ENCODE results near the gene CHMP4B. TPM values are rescaled to one million over a fixed set of nuclear protein-coding genes. Genes with fewer than 3 reads are reported as not detected.

Gene CHMP4B
- total RNA-seq: 20.9 and 29.8 TPM in 2 replicates

GRCh38 chr20:33810885-33811775, at the start of gene CHMP4B:
TSS of gene CHMP4B (plus strand) at chr20:33811348. CDS start at chr20:33811469, 121 bp downstream.

Other genes starting within 250 kb of the CHMP4B start
- 0.20 TPM in 1 of 2 replicates, not detected in the other for gene C20orf144, start 149.0 kb upstream of the CHMP4B start, total RNA-seq
- gene ACTL10, start 144.4 kb upstream of the CHMP4B start, total RNA-seq: 1.5 and 3.9 TPM in 2 replicates
- 21.7 and 23.3 TPM in 2 replicates for gene NECAB3, start 136.9 kb upstream of the CHMP4B start, total RNA-seq
- gene E2F1, start 125.0 kb upstream of the CHMP4B start, total RNA-seq: 5.5 and 11.1 TPM in 2 replicates
- gene PXMP4, start 91.0 kb upstream of the CHMP4B start, total RNA-seq: 2.9 and 4.7 TPM in 2 replicates
- 1.8 TPM in 2 replicates for gene ZNF341, start 79.4 kb upstream of the CHMP4B start, total RNA-seq
- 65.4 and 65.7 TPM in 2 replicates for gene RALY, start 182.6 kb downstream of the CHMP4B start, total RNA-seq

All from subcutaneous preadipocyte (primary cell).